ENCODE data around the gene LMF1.

LMF1 gene

DNA sequence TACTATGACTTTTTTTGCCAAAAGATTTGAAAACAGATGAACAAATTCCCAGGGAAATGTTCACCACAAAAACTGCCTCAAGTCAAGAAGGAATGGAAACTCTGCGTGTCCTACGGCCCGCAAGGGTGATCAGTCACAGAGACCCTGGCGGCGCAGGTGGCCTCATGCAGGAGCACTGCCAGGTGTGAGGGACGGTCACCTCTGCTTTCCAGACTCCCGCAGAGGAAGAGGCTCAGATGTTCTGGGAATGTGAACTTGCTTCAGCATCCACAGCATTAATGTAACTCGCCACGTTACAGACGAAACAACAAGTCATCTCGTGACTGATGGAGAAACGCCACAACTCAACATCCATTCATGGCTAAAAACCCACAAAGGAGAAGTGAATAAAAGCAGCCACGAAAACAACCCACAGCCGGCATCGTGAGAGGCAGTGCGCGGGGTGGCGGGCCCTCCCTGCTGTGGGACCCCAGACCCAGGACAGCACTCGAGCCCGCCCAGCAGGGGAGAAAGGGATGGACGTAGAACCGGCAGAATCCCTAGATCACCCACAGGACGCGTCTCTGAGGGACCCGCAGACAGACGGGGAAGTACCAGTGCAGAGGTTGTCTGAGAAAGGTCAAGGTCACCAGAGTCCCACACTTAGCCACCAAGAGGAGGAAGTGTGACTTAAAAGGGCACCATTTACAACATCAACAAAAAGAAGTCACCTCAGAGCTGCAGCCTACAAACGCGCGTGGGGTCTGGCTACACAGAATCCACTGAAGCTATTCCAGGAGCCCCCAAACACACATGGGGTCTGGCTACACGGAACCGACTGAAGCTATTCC lies 93.3 kb downstream of the LMF1 start:
- no peak for DNase-seq

- no peak for DNase-seq
Observed at GRCh38 chr16:876523-877241, 94.1 kb downstream of the LMF1 start.

DNA sequence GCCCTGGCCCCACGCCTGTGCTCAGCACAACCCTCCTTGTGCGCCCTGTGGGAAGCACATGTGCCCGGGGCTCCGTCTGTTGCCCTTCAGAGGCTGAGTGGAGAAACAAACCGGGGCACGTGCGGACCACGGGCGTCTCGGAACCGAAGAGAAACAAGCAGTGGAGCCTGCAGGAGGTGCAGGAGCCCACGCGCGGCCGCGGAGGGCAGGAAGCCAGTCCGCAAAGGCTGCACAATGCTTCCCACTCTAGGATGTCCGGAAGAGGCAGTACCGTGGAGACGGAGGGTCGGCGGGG lies 94.8 kb downstream of the LMF1 start:
- no peak for DNase-seq

GRCh38 chr16:875182-876040 lies 95.4 kb downstream of the LMF1 start:
- no peak for DNase-seq

DNA sequence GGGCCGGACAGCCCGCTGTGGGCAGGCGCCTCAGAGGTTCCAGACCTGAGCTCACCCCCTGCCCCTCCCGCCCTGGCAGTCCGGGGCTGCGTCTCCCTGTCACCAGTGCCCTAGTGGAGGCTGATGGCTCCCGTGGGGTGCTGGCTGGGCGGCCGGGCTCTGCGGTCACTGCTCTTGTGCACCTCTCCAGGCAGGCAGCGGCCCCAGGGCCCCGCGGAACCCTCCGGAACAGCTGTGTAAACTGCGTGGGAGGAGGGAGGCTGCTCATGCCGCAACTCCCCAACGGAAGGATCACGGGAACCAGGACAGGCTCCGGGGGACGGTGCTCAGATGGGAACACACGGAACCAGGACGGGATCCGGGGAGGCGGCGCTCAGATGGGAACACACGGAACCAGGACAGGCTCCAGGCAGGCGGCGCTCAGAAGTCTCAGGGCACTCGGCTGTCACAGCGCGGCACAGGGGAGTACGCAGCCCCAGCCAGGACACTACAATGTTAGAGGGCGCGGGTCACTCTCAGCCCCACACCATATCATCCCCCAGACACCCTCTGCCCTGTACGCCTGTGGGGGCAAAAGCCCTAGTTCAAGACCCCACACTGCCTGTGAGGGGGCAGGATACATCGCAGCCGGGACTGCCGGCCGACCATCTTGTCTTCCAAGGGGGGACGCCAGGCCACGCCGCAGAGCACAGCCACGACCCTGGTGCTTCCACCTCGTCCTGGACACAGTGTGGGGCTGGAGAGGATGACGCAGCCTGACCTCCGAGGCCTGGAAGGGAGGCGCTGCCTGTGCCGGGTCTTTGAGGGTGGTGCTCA lies 96.2 kb downstream of the LMF1 start:
- DNase-seq = no peak

GRCh38 chr16:873889-874288 lies 96.9 kb downstream of the LMF1 start:
- no peak for DNase-seq

DNA sequence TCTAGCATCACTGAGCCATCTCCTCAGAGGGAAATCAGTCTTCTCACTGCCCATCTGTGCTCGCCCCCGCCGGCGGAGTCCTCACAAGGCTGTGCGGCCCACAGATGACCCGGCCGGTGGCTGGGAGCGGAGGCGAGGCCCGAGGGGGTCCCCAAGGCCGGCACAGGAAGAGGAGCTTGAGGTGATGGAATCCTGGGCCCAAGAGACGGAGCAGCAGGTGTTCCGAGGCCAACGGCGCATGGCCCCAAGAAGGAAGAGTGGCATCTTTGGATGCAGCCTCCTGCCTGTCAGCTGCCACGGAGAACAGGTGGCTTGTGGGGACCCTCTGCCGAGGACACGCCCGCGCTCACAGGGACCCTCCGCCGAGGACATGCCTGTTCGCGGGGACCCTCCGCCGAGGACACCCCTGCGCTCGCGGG lies 97.5 kb downstream of the LMF1 start:
- DNase-seq = no peak

GRCh38 chr16:872436-873242 lies 98.1 kb downstream of the LMF1 start:
- no peak for DNase-seq

DNA sequence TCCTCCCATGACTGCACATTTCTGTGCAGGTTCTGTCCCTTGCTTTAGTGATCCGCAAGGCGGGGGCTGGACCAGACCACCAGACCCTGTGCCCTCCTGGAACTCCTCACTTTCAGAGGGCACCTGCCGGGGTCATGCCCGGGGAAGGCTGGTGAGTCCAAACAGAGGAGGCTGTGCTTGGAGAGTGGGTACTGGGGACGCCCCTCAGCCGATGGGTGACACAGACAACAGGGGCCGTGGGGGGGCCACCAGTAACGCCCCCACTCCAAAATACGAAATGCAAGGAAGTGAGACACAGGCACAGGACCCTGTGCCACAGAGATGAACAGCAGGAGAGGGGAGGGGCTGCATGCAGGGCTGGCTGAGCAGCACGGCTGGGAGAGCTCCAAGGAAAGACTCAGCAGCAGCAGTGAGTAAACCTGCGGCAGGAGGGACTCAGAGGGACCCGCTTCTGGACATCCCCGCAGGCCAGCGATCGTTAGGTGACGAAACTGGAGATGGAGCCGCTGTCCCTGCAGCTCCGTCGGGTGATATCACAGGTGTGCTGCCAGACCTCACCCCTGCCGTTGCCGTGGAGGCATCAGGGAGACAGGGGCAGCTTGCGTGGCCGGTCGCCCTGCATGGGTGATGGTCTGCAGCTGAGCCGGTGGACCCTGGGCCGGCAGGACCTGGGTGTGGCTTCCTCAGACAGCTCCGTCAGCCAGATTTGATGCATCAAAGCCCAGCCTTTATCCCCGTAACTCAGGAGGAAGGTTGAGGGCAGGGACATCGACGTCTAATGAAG lies 99.0 kb downstream of the LMF1 start:
- DNase-seq = no peak

GRCh38 chr16:870856-871561 lies 99.8 kb downstream of the LMF1 start:
- DNase-seq = no peak

- DNase-seq = no peak
Observed at GRCh38 chr16:869823-870641, 100.8 kb downstream of the LMF1 start.

DNA sequence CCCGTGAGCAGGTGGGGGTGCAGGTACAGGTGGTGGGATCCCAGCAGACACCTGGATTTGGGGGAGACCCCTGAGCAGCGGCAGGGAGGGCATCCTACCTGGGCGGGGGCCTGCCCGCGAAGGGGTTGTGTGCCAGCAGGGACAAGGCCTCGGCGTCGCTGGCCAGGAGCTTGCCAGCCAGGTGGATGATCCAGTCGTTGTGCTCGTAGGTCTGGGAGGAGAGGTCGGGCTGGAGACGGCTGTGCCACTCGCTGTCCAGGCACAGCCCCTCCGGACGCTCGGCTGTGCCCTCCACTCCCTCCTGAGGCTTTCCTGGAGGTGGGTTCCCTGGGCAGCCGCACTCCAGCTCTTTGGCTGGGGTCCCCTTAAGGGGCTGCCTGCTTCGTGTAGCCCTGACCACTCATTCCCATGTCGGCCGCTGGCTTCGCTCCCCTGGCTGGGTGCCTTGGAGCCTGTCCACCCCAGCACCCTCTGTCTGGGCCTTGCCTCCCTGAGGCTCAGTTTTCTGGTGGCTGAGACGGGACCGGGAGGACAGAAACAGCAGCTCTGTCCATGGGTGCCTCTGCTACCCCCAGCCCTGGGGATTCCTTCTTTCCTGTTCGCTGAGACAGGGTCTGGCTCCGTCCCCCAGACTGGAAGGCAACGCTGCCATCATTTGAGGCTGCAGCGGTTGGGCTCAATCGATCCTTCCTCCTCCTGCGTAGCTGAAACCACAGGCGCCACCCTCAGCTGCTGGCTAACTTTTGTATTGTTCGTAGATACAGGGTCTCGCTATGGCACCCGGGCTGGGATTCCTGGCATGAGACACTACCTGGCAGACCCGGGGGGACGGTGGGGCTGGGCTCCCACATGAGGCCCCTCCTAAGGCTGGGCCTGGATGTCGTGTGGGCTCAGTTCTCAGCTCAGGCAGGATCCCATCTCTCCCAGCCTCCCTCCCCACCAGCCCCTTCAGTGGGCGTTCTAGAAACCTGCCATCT lies 101.7 kb downstream of the LMF1 start:
- no peak for DNase-seq

- DNase-seq = no peak
Observed at GRCh38 chr16:868386-868755, 102.4 kb downstream of the LMF1 start.

GRCh38 chr16:867421-868385 lies 103.1 kb downstream of the LMF1 start:
- DNase-seq = no peak

- no peak for DNase-seq
Observed at GRCh38 chr16:866252-866896, 104.4 kb downstream of the LMF1 start.

DNA sequence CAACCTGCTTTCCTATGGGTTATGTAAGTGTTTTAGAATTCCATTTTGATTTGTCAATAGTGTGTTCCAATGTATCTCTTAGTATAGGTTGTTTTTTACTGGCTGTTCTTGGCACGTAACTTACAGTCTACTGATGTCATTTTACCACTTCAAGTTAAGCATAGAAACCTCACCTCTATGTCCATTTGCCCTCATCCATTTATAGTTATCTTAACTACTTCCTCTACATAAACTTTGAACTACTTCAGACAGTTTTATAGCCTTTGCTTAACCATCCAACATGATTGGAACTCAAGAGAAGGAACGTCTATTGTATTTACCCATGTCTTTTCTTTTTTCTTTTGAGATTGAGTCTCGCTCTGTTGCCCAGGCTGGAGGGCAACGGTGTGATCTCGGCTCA lies 105.8 kb downstream of the LMF1 start:
- DNase-seq = no peak
